Pancreas (tissue), 10 donors: ENCODE data around the gene GMNC. TPM values are rescaled to one million over a fixed set of nuclear protein-coding genes. Genes with fewer than 3 reads are reported as not detected.
"Not testable (repeated sequence)": the region's sequence is repeated elsewhere in the genome, so short reads cannot be mapped to it uniquely, and the experiment has no call there.

ENCODE experiments used
- ATAC-seq, 4 donors: fragments of 200-7000 bp; cut with Tn5 transposase; one replicate each; pipeline versions ENCODE4 v1.8.0 to v1.9.1; 2020; ENCODE audit warnings: mild to moderate bottlenecking in 4 of 4, moderate library complexity in 4 of 4
- DNase-seq, 6 donors: peaks; one replicate each; pipeline ENCODE4 v3.0.0-alpha.2; 2020
- FAIRE-seq: peaks from 2 replicates; lab custom pipeline; 2012; peaks lifted over from hg19 to GRCh38; lab: Jason Lieb, UNC
- H3K27ac ChIP-seq, 4 donors: fragments of 200-600 bp; sonication (generic); 1 replicate in 3 of 4; 2 replicates in 1 of 4; pipeline versions ENCODE4 v1.5.0 to v1.8.0; 2020
- H3K27me3 ChIP-seq, 4 donors: fragments of 200-600 bp; one replicate each; pipeline ENCODE4 v1.8.0; 2021
- H3K36me3 ChIP-seq, 3 donors: fragments of 200-600 bp; sonication (generic) in 1 of 3; one replicate each; pipeline versions ENCODE4 v1.5.0 to v1.8.0; 2020 to 2021
- H3K4me1 ChIP-seq, 3 donors: fragments of 200-600 bp; one replicate each; pipeline ENCODE4 v1.8.0; 2021
- H3K4me3 ChIP-seq, 4 donors: fragments of 200-600 bp; sonication (generic) in 2 of 4; one replicate each; pipeline versions ENCODE4 v1.5.0 to v1.8.0; 2020 to 2021
- H3K9me3 ChIP-seq, 4 donors: fragments of 200-600 bp; one replicate each; pipeline ENCODE4 v1.8.0; 2021
- WGBS, 2 donors: extraction: QIAGEN DNeasy Blood & Tissue Kit; methylation state at CpG; one replicate each; pipeline ENCODE4 v1.1.7; 2013; 5-methylcytosine and 5-hydroxymethylcytosine counted together
- intact Hi-C, 3 donors: fragments of 100-400 bp; cut with DNase I; formaldehyde crosslinking; loops; one replicate each; pipeline versions ENCODE4 v1.11.1 to v1.14.2; 2022
- polyA plus RNA-seq, 2 donors: library from polyadenylated mRNA; stranded (reverse); fragments of 200-250 nt; gene quantifications; one replicate each; pipeline ENCODE4 v1.2.3, GENCODE V29; 2013
- total RNA-seq, 6 donors: library from RNA; stranded (reverse); fragmentation: NEBNext Ultra II Directional in 4 of 6; extraction: Animal tissue kit (Norgen Biotek cat#: 25700) in 4 of 6; gene quantifications; one replicate each; pipeline versions ENCODE4 v1.2.1 to v1.2.4, GENCODE V29; 2021 to 2023
- TF ChIP-seq, protein P1 (sequence below), 4 donors: fragments of 200-600 bp; sonication (generic) in 3 of 4; IDR thresholded peaks; one replicate each; pipeline versions ENCODE4 v1.5.0 to v1.8.0; 2021; ENCODE audit warnings: antibody characterized with exemption in 4 of 4
- donor health status: healthy with polysubstance abuse.
- donor health status: DM: no; HTN: no; CAD: no; lungs with moderate emphysema.
- donor health status: DM: no; HTN: no; CAD: no.
- donor health status: control.
- donor health status: control.
- donor health status: Bipolar disorder and iron deficiency.
- donor health status: DM: yes; HTN: yes; CAD: no.
- donor health status: DM: no; HTN: no; CAD: no.
- donor health status: DM: no; HTN: no; CAD: no.
- donor health status: DM: yes; HTN: yes; CAD: no.

GMNC gene
- total and polyA plus RNA-seq, 8 donors: 0.06 to 0.37 (median 0.21) TPM

DNA sequence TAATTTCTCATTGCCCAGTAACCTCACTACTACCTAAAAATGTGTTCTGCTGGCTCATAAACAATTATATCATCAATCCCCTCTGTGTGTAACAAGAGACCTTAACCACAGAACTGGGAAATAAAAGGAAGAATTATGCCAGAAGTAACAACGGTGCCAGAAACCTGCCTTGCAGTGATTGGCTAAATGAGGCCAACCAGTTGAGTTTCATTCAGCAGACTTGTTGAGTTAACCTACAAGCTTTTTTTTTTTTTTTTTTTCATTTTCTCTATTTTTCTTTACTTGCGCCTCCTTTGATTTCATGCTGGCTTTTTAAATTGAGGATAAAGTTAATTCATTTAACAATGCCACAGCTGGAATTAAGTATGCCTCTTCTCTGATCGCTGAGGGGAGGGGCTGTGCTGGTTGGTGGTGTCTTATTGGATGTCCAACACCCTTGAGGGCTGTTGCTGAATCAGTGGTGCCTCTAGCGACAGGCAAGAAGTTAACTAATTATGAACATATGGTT is 30.0 kb upstream of the GMNC start:
- Histone ChIP-seq H3K27ac (no peak overlapping the region), H3K9me3 (no peaks in the 10 kb centered on the region), H3K27me3 (peaks cover 0 to 4% (median 0%) of the 10 kb centered on the region in 4 donors), H3K4me1 (no peaks in the 10 kb centered on the region), H3K36me3 (no peaks in the 10 kb centered on the region), H3K4me3 (no peak overlapping the region)
- intact Hi-C loops: no loop called here
- FAIRE-seq: no peak
- no peak for ATAC-seq
- TF ChIP-seq, protein P1, sequence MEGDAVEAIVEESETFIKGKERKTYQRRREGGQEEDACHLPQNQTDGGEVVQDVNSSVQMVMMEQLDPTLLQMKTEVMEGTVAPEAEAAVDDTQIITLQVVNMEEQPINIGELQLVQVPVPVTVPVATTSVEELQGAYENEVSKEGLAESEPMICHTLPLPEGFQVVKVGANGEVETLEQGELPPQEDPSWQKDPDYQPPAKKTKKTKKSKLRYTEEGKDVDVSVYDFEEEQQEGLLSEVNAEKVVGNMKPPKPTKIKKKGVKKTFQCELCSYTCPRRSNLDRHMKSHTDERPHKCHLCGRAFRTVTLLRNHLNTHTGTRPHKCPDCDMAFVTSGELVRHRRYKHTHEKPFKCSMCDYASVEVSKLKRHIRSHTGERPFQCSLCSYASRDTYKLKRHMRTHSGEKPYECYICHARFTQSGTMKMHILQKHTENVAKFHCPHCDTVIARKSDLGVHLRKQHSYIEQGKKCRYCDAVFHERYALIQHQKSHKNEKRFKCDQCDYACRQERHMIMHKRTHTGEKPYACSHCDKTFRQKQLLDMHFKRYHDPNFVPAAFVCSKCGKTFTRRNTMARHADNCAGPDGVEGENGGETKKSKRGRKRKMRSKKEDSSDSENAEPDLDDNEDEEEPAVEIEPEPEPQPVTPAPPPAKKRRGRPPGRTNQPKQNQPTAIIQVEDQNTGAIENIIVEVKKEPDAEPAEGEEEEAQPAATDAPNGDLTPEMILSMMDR (IDR thresholded peaks at IDR 0.05): no peak
- no peak for DNase-seq
- 77 to 83% methylated on average over 4 of the region's 4 CpGs for WGBS, 2 donors

DNA sequence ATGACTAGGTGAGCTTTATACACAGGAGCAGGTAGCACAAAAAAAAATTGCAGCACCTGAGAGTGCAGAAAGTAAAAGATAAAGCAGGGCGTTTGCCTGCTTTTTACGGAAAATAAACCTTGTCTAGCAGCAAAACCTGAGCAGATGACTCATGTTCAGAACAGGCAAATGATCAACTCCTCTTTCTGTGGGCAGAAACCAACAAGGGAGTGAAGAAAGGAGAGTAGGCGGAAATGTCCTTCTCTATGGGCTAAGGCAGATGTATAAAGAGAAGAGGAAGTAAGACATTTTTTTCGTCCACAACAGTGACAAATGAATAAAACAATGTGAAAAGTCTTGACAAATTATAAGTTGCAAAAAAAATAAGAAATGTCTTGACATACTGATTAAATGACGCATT is 24.5 kb upstream of the GMNC start:
- no peak overlapping the region for H3K27ac ChIP-seq
- peaks cover 0 to 4% (median 0%) of the 10 kb centered on the region in 4 donors for H3K27me3 ChIP-seq
- 57 to 62% methylated on average over 5 of the region's 5 CpGs for WGBS, 2 donors
- no peak overlapping the region for H3K4me3 ChIP-seq
- DNase-seq (no peak), FAIRE-seq (no peak), ATAC-seq (peak in 1 of 4 donors; percentile 43)
- H3K4me1 ChIP-seq: no peaks in the 10 kb centered on the region
- intact Hi-C loops: no loop called here
- no peaks in the 10 kb centered on the region for H3K9me3 ChIP-seq
- TF ChIP-seq, protein P1 (IDR thresholded peaks at IDR 0.05): no peak
- no peaks in the 10 kb centered on the region for H3K36me3 ChIP-seq

DNA sequence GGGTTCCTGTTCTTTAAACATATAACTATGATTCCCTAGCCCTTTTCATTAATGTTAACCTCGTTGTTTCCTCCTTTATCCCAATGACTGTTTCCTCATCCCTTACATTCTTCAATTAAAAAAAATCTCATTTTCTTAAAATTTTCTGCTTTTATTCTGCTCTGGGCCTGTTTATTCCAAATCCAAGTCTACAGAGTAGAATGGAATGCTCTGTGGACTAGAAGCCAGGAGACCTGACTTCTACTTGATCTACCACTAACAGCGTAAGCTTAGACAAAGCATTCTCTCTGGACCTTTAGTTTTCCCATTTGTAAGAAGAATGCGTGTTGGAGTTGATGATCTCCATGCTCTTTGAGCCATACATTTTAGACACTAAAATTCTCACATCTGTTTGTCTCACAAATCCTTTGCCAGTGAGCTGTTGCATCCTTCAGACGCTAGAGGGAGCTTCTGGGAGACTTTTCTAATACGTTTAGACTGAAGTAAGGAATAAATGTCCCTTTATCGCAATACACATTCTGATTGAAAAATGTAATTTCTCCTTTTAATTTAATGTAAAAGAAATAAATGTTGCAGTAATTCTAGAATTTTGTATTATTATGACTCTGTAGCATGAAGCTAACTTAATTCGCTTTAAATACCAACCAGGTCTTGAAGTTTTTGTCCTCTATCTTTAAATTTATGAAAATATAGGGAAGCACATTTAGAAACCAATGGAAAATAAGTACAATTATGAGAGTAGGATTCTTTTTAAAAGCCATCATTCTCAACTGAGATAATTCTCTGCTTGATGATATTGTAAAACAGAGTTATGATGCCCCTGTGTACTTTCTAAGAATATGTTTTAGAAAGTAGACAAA is 21.7 kb upstream of the GMNC start:
- FAIRE-seq (peak; percentile 91), ATAC-seq (peak; percentile 69 to 80 (median 76))

DNA sequence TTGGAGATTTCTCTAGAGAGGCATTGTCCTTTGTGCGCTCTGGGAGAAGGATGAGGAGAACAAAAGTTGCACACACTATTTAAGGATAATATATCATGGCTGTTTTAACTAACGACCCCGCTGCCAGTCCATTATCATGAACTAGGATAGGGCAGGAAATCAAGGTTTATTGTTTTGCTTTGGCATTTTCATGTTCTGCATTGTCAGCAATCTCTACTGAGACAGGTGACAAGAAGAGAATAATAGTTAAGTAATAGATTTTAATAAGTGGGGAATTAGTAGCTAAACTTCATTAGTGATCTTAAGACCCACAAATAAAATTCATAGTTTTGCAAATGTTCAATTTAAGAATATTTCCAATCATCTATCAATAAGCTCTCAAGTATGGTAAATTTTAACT is 20.6 kb upstream of the GMNC start:
- WGBS, 2 donors: 50 to 55% methylated on average over 3 of the region's 3 CpGs
- TF ChIP-seq, protein P1 (IDR thresholded peaks at IDR 0.05): no peak
- FAIRE-seq (no peak), DNase-seq (no peak), ATAC-seq (no peak)
- Histone ChIP-seq H3K9me3 (no peaks in the 10 kb centered on the region), H3K36me3 (no peaks in the 10 kb centered on the region), H3K27ac (no peak overlapping the region), H3K4me1 (no peaks in the 10 kb centered on the region), H3K27me3 (no peaks in the 10 kb centered on the region), H3K4me3 (no peak overlapping the region)
- intact Hi-C loops: no loop called here

More for the DNA sequence above, 21.7 kb upstream of the GMNC start:
- TF ChIP-seq, protein P1 (IDR thresholded peaks at IDR 0.05): peak; percentile 69 to 87 (median 79)
- H3K4me1 ChIP-seq: no peaks in the 10 kb centered on the region
- no peak overlapping the region for H3K27ac ChIP-seq
- no peak overlapping the region for H3K4me3 ChIP-seq
- no peaks in the 10 kb centered on the region for H3K27me3 ChIP-seq
- intact Hi-C loops: no loop called here
- H3K36me3 ChIP-seq: no peaks in the 10 kb centered on the region
- 20 to 23% methylated on average over 7 of the region's 7 CpGs for WGBS, 2 donors
- H3K9me3 ChIP-seq: no peaks in the 10 kb centered on the region
- DNase-seq: peak in 4 of 6 donors; percentile 21 to 61 (median 37)

DNA sequence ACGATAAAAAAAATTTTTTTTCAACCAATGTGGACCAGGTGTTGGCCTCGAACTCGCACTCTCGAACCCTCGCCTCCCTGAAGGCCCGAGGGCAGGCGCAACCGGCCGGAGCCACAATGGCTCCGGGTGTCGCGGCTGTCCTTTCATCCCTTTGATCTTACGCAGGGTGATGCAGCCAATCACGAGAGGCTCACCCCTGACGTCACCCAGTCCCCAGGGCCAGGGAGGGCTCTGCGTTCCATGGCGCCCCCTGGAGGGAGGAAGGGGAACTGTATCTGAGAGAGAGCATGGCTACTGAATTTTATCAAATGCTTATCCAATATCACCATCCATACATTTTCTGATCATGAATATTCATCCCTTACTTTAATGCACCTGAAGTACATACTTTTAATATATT is 15.4 kb upstream of the GMNC start:
- FAIRE-seq: no peak

DNA sequence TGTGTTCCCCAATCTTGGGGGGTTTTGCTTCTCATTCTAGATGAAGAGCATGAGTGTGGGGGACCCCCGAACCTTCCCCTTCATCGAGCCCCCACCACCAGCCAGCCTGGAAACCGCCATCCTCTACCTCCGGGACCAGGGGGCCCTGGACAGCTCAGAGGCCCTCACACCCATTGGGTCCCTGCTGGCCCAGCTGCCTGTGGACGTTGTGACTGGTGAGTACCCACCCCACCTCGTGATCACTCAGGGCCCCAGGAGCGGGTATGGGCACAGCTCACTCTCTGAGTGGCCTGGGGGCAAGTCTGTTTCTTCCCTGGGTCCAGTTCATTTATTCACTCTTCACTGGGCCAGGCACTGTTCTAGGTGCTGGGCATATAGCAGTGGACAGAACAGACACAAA is 13.9 kb upstream of the GMNC start:
- FAIRE-seq, H3K36me3 ChIP-seq, H3K4me1 ChIP-seq, ATAC-seq, intact Hi-C loops, H3K27ac ChIP-seq, H3K9me3 ChIP-seq, H3K4me3 ChIP-seq, DNase-seq, H3K27me3 ChIP-seq: not testable (repeated sequence)
- 83 to 88% methylated on average over 4 to 6 of the region's 7 CpGs for WGBS, 2 donors

More for the DNA sequence above, 15.4 kb upstream of the GMNC start:
- no peaks in the 10 kb centered on the region for H3K36me3 ChIP-seq
- TF ChIP-seq, protein P1 (IDR thresholded peaks at IDR 0.05): no peak
- 78 to 83% methylated on average over 17 of the region's 17 CpGs for WGBS, 2 donors
- DNase-seq (no peak), ATAC-seq (no peak)
- no peak overlapping the region for H3K4me3 ChIP-seq
- H3K9me3 ChIP-seq: no peaks in the 10 kb centered on the region
- no peak overlapping the region for H3K27ac ChIP-seq
- H3K27me3 ChIP-seq: no peaks in the 10 kb centered on the region
- intact Hi-C loops: no loop called here
- H3K4me1 ChIP-seq: no peaks in the 10 kb centered on the region

DNA sequence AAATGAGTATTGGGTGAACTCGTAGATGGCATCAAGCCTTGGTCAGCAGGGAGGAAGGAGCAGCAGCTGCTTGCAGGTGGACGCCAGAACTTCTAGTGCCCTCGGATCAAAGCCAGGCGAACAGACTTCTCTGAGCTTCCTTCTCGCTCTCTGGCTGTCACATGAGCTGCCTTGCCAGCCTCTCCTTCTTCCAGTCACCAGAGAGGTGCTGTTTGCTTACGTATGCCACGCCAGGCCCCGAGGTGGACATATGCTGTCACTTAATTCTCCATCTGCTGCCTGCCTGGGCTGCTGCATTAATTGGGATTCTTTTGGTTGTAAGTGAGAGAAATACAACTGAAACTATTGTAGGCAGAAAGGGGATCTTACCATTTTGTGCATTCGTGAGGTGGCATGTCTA is 12.6 kb upstream of the GMNC start:
- WGBS, 2 donors: 87 to 90% methylated on average over 9 of the region's 9 CpGs
- FAIRE-seq, DNase-seq, H3K27ac ChIP-seq, H3K36me3 ChIP-seq, H3K27me3 ChIP-seq, ATAC-seq, H3K4me1 ChIP-seq, intact Hi-C loops, H3K4me3 ChIP-seq, H3K9me3 ChIP-seq: not testable (repeated sequence)
